DOHH2 (cell line): ENCODE measurements around the gene NSD2.

Source experiments
- H3F3A ChIP-seq: fragments of 200-600 bp; sonication (generic), shearing (Covaris generic); 2 replicates; pipeline ENCODE4 v1.6.0; 2016; ENCODE audit warnings: antibody characterized with exemption, mild to moderate bottlenecking; ENCODE audit not compliant: control insufficient read depth, insufficient read depth
- H3K27ac ChIP-seq: fragments of 200-600 bp; sonication (generic); 2 replicates; pipeline ENCODE4 v1.5.1; 2014; ENCODE audit warnings: low read depth, mild to moderate bottlenecking, low read length, moderate library complexity
- H3K27me3 ChIP-seq: fragments of 200-600 bp; sonication (generic); 2 replicates; pipeline ENCODE4 v1.6.1; 2014; ENCODE audit warnings: mild to moderate bottlenecking, low read length, mixed read lengths; ENCODE audit not compliant: control insufficient read depth
- H3K36me3 ChIP-seq: fragments of 200-600 bp; sonication (generic); 2 replicates; pipeline ENCODE4 v1.6.1; 2014; ENCODE audit warnings: mild to moderate bottlenecking, low read length, moderate library complexity, mixed read lengths; ENCODE audit not compliant: control insufficient read depth
- H3K4me1 ChIP-seq: fragments of 200-600 bp; sonication (generic); 2 replicates; pipeline ENCODE4 v1.6.1; 2014; ENCODE audit warnings: mild to moderate bottlenecking, low read length, mixed read lengths; ENCODE audit not compliant: control insufficient read depth
- H3K4me2 ChIP-seq: fragments of 200-600 bp; sonication (generic); 2 replicates; pipeline ENCODE4 v1.6.0; 2014; ENCODE audit warnings: mild to moderate bottlenecking, low read length, moderate library complexity
- H3K4me3 ChIP-seq: fragments of 200-600 bp; sonication (generic); 2 replicates; pipeline ENCODE4 v1.5.1; 2014; ENCODE audit warnings: mild to moderate bottlenecking, low read length, mixed read lengths
- H3K79me2 ChIP-seq: fragments of 200-600 bp; sonication (generic); 2 replicates; pipeline ENCODE4 v1.6.1; 2014; ENCODE audit warnings: mild to moderate bottlenecking, low read length, mixed read lengths; ENCODE audit not compliant: control insufficient read depth
- H3K9me2 ChIP-seq: fragments of 200-600 bp; sonication (generic); replicated peaks from 2 replicates; pipeline ENCODE4 v1.6.1; 2014; ENCODE audit warnings: mild to moderate bottlenecking, low read length, mixed read lengths; ENCODE audit not compliant: control insufficient read depth
- H3K9me3 ChIP-seq: fragments of 200-600 bp; sonication (generic); 2 replicates; pipeline ENCODE4 v1.6.1; 2014; ENCODE audit warnings: antibody characterized with exemption, low read length, mixed read lengths; ENCODE audit not compliant: control insufficient read depth, insufficient read depth
- H4K20me1 ChIP-seq: fragments of 200-600 bp; sonication (generic); 2 replicates; pipeline ENCODE4 v1.6.0; 2014; ENCODE audit warnings: low read depth, mild to moderate bottlenecking, antibody characterized with exemption, low read length, moderate library complexity; ENCODE audit not compliant: control insufficient read depth, insufficient read depth
- EZH2phosphoT487 ChIP-seq: fragments of 200-600 bp; sonication (generic); IDR thresholded peaks from 2 replicates; pipeline ENCODE4 v1.6.1; 2017; ENCODE audit warnings: borderline replicate concordance, mild to moderate bottlenecking, antibody characterized with exemption, low read length, moderate library complexity, mixed read lengths
- TF ChIP-seq, protein P1 (sequence below): fragments of 200-600 bp; sonication (generic); IDR thresholded peaks from one replicate; pipeline ENCODE4 v1.5.1; 2014; ENCODE audit warnings: antibody characterized with exemption, mild to moderate bottlenecking, low read depth, low read length; ENCODE audit not compliant: poor library complexity, severe bottlenecking

Gene NSD2

GRCh38 chr4:1857931-1858330, 13.3 kb upstream of the NSD2 start:
- TF ChIP-seq, protein P1, sequence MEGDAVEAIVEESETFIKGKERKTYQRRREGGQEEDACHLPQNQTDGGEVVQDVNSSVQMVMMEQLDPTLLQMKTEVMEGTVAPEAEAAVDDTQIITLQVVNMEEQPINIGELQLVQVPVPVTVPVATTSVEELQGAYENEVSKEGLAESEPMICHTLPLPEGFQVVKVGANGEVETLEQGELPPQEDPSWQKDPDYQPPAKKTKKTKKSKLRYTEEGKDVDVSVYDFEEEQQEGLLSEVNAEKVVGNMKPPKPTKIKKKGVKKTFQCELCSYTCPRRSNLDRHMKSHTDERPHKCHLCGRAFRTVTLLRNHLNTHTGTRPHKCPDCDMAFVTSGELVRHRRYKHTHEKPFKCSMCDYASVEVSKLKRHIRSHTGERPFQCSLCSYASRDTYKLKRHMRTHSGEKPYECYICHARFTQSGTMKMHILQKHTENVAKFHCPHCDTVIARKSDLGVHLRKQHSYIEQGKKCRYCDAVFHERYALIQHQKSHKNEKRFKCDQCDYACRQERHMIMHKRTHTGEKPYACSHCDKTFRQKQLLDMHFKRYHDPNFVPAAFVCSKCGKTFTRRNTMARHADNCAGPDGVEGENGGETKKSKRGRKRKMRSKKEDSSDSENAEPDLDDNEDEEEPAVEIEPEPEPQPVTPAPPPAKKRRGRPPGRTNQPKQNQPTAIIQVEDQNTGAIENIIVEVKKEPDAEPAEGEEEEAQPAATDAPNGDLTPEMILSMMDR, result no peak
- TF ChIP-seq EZH2phosphoT487, result no peak
- peaks cover 18% of the 10 kb centered on the region for H3F3A ChIP-seq
- no peak overlapping the region for H3K4me3 ChIP-seq
- H3K4me1 ChIP-seq, result peaks cover 63% of the 10 kb centered on the region
- H3K9me3 ChIP-seq, result no peaks in the 10 kb centered on the region
- no peaks in the 10 kb centered on the region for H3K27me3 ChIP-seq
- H4K20me1 ChIP-seq, result peaks cover under 1% of the 10 kb centered on the region; the same call in 1 of the 2 replicates
- H3K79me2 ChIP-seq, result peaks cover 48% of the 10 kb centered on the region
- H3K9me2 ChIP-seq, result no peaks in the 10 kb centered on the region
- no peak overlapping the region for H3K27ac ChIP-seq
- no peak overlapping the region for H3K4me2 ChIP-seq
- H3K36me3 ChIP-seq, result peaks cover 19% of the 10 kb centered on the region

DNA sequence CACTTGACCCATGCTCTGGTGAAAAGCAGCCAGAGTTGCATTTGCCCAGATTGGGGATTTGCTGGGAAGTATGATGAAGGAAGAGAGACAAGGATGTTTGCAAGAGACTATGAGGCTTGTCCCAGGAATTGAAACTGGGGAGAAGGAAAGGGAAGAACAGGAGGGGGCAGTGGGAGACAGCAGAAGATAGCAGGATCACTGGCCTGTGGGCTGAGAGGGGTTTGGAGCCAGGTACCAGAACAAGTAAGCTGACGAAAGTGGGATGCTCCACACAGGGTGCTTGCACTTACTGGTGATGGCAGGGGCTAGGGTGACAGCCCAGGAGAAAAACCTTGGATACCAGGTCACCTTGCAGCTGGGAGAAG, 11.8 kb upstream of the NSD2 start:
- Histone ChIP-seq H3K4me2 (no peak overlapping the region), H3K4me3 (no peak overlapping the region), H3F3A (peaks cover 18% of the 10 kb centered on the region), H3K27me3 (no peaks in the 10 kb centered on the region), H3K4me1 (peaks cover 73% of the 10 kb centered on the region), H3K36me3 (peaks cover 11% of the 10 kb centered on the region), H4K20me1 (no peaks in the 10 kb centered on the region), H3K79me2 (peaks cover 39% of the 10 kb centered on the region), H3K27ac (no peak overlapping the region), H3K9me2 (no peaks in the 10 kb centered on the region), H3K9me3 (no peaks in the 10 kb centered on the region)
- no peak for TF ChIP-seq EZH2phosphoT487
- TF ChIP-seq, protein P1, result no peak

DNA sequence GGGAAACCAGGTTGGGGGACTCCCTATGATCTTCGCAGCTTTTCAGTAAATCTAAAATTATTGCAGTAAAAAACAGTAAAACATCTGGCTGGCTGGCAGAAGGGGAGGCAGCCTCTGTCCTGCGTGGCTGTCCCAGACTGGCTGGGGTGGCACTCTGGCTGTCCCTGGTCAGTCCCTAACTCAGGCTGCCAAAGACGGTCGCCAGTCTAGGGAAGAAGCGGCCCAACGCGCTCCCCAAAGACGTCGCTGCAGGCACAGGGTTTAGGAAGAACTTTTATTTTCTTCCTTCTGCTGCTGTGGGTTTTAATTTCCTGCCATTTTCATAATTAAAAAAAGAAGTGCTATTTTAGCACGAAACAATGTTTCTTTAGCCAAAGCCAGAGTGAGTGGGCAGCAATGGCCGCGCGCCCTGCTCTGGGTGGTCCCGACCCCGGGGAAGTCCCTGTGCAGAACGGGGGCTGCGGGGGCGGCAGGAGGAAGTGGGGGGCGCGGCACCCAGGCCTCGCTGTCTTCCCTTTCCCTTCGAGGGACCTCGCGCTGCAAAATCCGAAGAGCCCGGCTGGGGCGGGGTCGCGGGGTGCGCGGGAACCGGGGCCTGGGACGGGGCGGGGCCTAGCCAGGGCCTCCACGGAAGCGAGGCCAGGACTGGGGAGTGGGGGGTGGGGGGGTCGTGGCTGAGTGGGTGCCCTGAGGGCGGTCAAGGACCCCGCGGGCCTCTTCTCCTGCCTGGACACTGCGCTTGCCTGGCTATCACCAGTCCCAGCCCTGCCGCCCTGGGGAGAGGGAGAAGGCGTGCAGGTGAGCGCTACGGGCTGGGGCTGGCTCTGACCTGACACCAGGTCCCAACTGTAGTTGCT, 8.9 kb upstream of the NSD2 start:
- Histone ChIP-seq H3K4me1 (peaks cover 61% of the 10 kb centered on the region), H3K27ac (peak overlapping the region; percentile 63), H3K4me2 (peak overlapping the region; percentile 90), H3K27me3 (no peaks in the 10 kb centered on the region), H4K20me1 (no peaks in the 10 kb centered on the region), H3K9me3 (no peaks in the 10 kb centered on the region), H3K9me2 (no peaks in the 10 kb centered on the region), H3K79me2 (peaks cover 12% of the 10 kb centered on the region), H3K4me3 (peak overlapping the region; percentile 75), H3K36me3 (no peaks in the 10 kb centered on the region), H3F3A (peaks cover 18% of the 10 kb centered on the region)
- TF ChIP-seq, protein P1, result no peak
- TF ChIP-seq EZH2phosphoT487, result no peak
